Epithelial cell of esophagus (primary cell): ENCODE data around the gene SHMT2.

ENCODE experiments used
- DNase-seq: peaks from one replicate; pipeline ENCODE4 v3.0.0; 2010; ENCODE audit warnings: low read depth
- H3K4me3 ChIP-seq: 2 replicates; pipeline ENCODE4 v1.5.1; 2011; ENCODE audit warnings: mild to moderate bottlenecking, low read length, control low read depth
- TF ChIP-seq, protein P1 (sequence below): IDR thresholded peaks from 2 replicates; pipeline ENCODE4 v1.5.1; 2011; ENCODE audit warnings: low read depth, mild to moderate bottlenecking, low read length, control low read depth, inconsistent platforms; ENCODE audit not compliant: insufficient read depth; ENCODE audit errors: missing control alignments

The SHMT2 gene

DNA sequence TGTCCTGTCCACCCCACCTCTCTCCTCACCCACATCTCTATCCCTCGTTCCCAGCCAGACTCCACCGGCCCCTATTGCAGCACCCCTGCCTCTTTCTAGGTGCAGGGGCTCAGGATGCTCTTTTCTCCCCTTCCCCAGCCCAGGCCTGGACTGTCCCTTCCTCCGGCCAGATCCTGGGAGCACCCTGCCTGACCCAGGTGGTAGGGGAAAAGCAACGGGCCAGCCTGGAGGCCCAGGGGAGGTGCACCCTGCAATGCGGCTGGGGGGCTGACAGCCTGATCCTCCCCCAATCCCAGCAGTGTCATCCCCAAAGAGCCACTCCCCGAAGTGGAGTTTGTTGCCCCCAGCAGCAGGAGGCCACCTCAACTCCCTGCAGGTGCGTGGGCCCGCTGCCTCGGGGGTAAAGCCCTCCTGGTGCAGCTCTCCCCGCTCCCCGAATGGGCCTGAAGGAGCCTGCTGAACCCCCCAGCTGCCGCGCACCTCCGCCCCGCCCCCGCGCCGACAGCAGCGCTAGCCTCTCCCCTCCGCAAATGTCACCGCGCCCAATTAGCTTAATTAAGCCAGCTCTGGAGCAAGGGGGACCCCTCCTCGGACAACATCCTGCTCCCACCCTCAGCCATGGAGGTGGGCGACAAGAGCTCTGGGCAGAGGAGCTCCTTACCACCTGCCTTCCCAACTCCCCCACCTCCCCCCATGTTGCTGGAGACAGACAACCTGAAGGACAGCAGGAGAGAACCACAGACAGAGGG lies 8.2 kb upstream of the SHMT2 start:
- TF ChIP-seq, protein P1, sequence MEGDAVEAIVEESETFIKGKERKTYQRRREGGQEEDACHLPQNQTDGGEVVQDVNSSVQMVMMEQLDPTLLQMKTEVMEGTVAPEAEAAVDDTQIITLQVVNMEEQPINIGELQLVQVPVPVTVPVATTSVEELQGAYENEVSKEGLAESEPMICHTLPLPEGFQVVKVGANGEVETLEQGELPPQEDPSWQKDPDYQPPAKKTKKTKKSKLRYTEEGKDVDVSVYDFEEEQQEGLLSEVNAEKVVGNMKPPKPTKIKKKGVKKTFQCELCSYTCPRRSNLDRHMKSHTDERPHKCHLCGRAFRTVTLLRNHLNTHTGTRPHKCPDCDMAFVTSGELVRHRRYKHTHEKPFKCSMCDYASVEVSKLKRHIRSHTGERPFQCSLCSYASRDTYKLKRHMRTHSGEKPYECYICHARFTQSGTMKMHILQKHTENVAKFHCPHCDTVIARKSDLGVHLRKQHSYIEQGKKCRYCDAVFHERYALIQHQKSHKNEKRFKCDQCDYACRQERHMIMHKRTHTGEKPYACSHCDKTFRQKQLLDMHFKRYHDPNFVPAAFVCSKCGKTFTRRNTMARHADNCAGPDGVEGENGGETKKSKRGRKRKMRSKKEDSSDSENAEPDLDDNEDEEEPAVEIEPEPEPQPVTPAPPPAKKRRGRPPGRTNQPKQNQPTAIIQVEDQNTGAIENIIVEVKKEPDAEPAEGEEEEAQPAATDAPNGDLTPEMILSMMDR: no peak
- H3K4me3 ChIP-seq: no peak overlapping the region
- DNase-seq: no peak

DNA sequence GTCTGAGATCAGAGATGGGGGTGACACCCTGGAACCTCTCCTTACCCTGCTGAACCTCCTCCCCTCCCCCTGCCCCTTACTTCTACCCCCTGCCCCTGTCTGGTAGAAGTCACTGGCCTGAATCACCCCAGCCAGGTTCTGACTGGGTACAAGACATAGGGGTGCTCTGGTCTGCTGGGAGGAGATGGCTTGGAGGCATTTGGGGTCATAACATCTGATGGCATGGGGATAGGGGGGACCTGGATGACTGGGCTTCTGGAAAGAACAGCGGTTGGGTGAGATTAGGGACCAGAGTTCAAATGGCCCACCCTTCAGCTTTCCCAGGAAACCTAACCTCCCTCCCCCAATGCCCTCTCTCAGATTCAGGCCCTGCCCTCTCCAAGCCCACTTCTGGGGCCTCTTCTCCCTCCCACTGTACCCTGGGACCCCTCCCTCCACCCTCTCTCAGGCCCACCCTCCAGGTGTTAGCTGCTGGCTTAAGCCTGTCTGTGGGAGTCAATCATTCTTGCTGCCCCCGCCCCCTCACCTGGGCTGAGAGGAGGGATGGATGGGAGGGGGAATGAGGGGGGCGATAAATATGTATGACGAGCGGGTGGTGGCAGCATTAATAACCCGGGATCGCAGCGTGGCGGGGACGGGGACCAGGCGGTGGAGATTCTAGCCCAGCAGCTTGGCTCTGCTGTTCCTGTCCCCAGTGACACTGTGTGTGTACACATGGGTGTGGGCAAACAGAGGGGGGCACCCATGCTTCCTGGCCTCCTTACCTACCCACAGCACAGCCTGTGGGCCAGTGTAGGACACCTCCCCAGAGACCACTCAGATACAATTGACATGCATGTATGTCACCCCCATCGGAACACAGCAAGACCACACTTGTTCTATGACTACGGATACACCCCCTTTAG lies 7.0 kb upstream of the SHMT2 start:
- TF ChIP-seq, protein P1: no peak
- DNase-seq: no peak
- H3K4me3 ChIP-seq: no peak overlapping the region

DNA sequence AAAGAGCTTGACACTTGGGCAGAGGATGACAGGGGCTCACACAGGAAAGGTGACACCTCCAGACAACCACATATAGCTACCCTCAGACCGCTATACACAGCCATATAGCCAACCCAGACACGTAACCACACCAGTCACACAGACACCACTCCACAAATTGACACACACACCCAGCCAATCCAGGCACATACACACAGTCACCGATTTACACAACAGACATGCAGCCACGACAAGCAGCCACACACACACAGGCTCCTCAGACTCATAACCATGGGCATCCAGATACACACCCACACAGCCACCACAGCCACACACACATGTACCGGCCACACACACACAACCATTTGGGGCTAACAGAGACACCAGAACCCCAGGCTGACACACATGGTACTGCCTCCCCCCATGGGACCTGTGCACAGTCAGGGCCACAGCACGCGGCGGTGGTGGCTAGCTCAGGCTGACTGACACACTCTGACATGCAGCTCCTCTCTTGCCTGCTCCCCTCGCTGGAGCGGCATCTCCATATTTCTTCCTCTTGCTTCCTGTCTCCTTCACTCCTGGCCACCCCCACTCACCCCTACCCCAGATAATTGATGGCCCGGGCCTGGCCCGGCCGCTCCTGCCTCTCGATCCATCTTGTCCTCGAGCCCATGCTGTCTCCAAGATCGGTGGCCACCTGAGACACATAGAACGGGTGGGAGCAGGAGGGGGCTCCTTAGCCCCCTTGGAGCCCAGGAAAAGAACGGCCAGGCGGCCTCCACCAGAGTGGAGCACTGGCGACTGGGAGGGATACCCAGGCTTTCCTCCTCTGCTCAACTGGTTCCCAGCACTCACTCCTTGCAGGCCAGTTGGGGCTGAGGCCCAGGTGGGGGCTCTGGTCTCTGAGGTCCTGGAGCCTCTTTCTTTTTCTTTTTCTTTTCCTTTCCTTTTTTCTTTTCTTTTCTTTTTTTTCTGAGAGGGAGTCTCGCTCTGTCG lies 6.0 kb upstream of the SHMT2 start:
- TF ChIP-seq, protein P1: no peak
- H3K4me3 ChIP-seq: no peak overlapping the region
- no peak for DNase-seq

GRCh38 chr12:57224278-57224972 lies 5.1 kb upstream of the SHMT2 start:
- H3K4me3 ChIP-seq: no peak overlapping the region
- TF ChIP-seq, protein P1: no peak
- no peak for DNase-seq

GRCh38 chr12:57224973-57225679 lies 4.4 kb upstream of the SHMT2 start:
- no peak overlapping the region for H3K4me3 ChIP-seq

More at GRCh38 chr12:57224973-57225679, 4.4 kb upstream of the SHMT2 start:
- peak; percentile 40 for DNase-seq
- TF ChIP-seq, protein P1: peak; percentile 11
